H9 (cell line): ENCODE measurements around the gene ALB. TPM values are rescaled to one million over a fixed set of nuclear protein-coding genes. Genes with fewer than 3 reads are reported as not detected.
"Not testable (repeated sequence)": the region's sequence is repeated elsewhere in the genome, so short reads cannot be mapped to it uniquely, and the experiment has no call there.

Experiments used
- DNase-seq: peaks from one replicate; pipeline ENCODE4 v3.0.0-alpha.2; 2017
- H2AFZ ChIP-seq: one replicate; pipeline ENCODE4 v1.6.1; 2013; ENCODE audit warnings: mild to moderate bottlenecking, low read length, control low read depth, moderate library complexity
- H2AK5ac ChIP-seq: 2 replicates; pipeline ENCODE4 v1.6.1; 2013; ENCODE audit warnings: low read length, control low read depth, mixed read lengths; ENCODE audit not compliant: insufficient read length
- H2BK120ac ChIP-seq: one replicate; pipeline ENCODE4 v1.6.1; 2013; ENCODE audit warnings: low read depth, mild to moderate bottlenecking, low read length, control low read depth, inconsistent platforms; ENCODE audit not compliant: poor library complexity, severe bottlenecking
- H2BK12ac ChIP-seq: 2 replicates; pipeline ENCODE4 v1.6.1; 2013; ENCODE audit warnings: low read length, control low read depth, mixed read lengths, low read depth; ENCODE audit not compliant: insufficient read length
- H2BK15ac ChIP-seq: 2 replicates; pipeline ENCODE4 v1.6.1; 2013; ENCODE audit warnings: low read depth, low read length, control low read depth
- H2BK20ac ChIP-seq: one replicate; pipeline ENCODE4 v1.6.1; 2013; ENCODE audit warnings: low read depth, mild to moderate bottlenecking, low read length, control low read depth, inconsistent platforms; ENCODE audit not compliant: poor library complexity, severe bottlenecking
- H2BK5ac ChIP-seq: 2 replicates; pipeline ENCODE4 v1.6.1; 2013; ENCODE audit warnings: low read length, control low read depth, mixed read lengths; ENCODE audit not compliant: insufficient read length
- H3K14ac ChIP-seq: 2 replicates; pipeline ENCODE4 v1.6.1; 2013; ENCODE audit warnings: low read length, control low read depth; ENCODE audit not compliant: insufficient read depth
- H3K18ac ChIP-seq: 2 replicates; pipeline ENCODE4 v1.6.1; 2013; ENCODE audit warnings: low read depth, mild to moderate bottlenecking, mixed read lengths, low read length, control low read depth; ENCODE audit not compliant: insufficient read length
- H3K23ac ChIP-seq: 2 replicates; pipeline ENCODE4 v1.6.1; 2013; ENCODE audit warnings: low read length, control low read depth, mixed read lengths, low read depth; ENCODE audit not compliant: insufficient read length
- H3K23me2 ChIP-seq: 2 replicates; pipeline ENCODE4 v1.6.1; 2013; ENCODE audit warnings: low read depth, mild to moderate bottlenecking, mixed read lengths, low read length, control low read depth; ENCODE audit not compliant: insufficient read length, poor library complexity, severe bottlenecking
- H3K27ac ChIP-seq: 2 replicates; pipeline ENCODE4 v1.5.1; 2013; ENCODE audit warnings: low read length, control low read depth, mixed read lengths, low read depth; ENCODE audit not compliant: insufficient read length
- H3K27me3 ChIP-seq: 2 replicates; pipeline ENCODE4 v1.6.1; 2013; ENCODE audit warnings: low read length, control low read depth, inconsistent platforms; ENCODE audit not compliant: insufficient read depth
- H3K4ac ChIP-seq: 2 replicates; pipeline ENCODE4 v1.6.1; 2013; ENCODE audit warnings: low read depth, mild to moderate bottlenecking, control low read depth, inconsistent platforms, low read length, moderate library complexity
- H3K4me1 ChIP-seq: 2 replicates; pipeline ENCODE4 v1.6.1; 2013; ENCODE audit warnings: low read length, control low read depth, inconsistent platforms; ENCODE audit not compliant: insufficient read depth
- H3K4me2 ChIP-seq: 2 replicates; pipeline ENCODE4 v1.6.1; 2013; ENCODE audit warnings: low read length, control low read depth, mixed read lengths; ENCODE audit not compliant: insufficient read length, insufficient read depth
- H3K56ac ChIP-seq: 2 replicates; pipeline ENCODE4 v1.6.1; 2013; ENCODE audit warnings: low read depth, mild to moderate bottlenecking, mixed read lengths, low read length, control low read depth; ENCODE audit not compliant: insufficient read length
- H3K79me1 ChIP-seq: 2 replicates; pipeline ENCODE4 v1.6.1; 2013; ENCODE audit warnings: low read depth, mild to moderate bottlenecking, moderate library complexity, low read length, control low read depth, inconsistent platforms; ENCODE audit not compliant: insufficient read depth, poor library complexity, severe bottlenecking
- H3K79me2 ChIP-seq: 2 replicates; pipeline ENCODE4 v1.6.1; 2013; ENCODE audit warnings: low read length, control low read depth, inconsistent platforms; ENCODE audit not compliant: insufficient read depth
- H3K9ac ChIP-seq: 2 replicates; pipeline ENCODE4 v1.6.1; 2013; ENCODE audit warnings: low read length, control low read depth, mixed read lengths; ENCODE audit not compliant: insufficient read length; ENCODE audit errors: extremely low read depth
- H3K9me3 ChIP-seq: one replicate; pipeline ENCODE4 v1.6.1; 2013; ENCODE audit warnings: low read depth, low read length, inconsistent platforms; ENCODE audit not compliant: control insufficient read depth
- H3T11ph ChIP-seq: one replicate; pipeline ENCODE4 v1.6.1; 2013; ENCODE audit warnings: mild to moderate bottlenecking, low read length, control low read depth, inconsistent platforms
- H4K20me1 ChIP-seq: one replicate; pipeline ENCODE4 v1.6.1; 2013; ENCODE audit not compliant: control insufficient read depth, insufficient read length, insufficient read depth
- H4K5ac ChIP-seq: 2 replicates; pipeline ENCODE4 v1.6.1; 2013; ENCODE audit warnings: low read depth, mild to moderate bottlenecking, mixed read lengths, low read length, control low read depth; ENCODE audit not compliant: insufficient read length
- H4K8ac ChIP-seq: replicated peaks from 2 replicates; pipeline ENCODE4 v1.6.1; 2013; ENCODE audit warnings: low read length, control low read depth, mixed read lengths, low read depth; ENCODE audit not compliant: insufficient read length
- H4K91ac ChIP-seq: 2 replicates; pipeline ENCODE4 v1.6.1; 2013; ENCODE audit warnings: low read depth, mild to moderate bottlenecking, moderate library complexity, mixed read lengths, low read length, control low read depth; ENCODE audit not compliant: insufficient read length
- H3K27ac Mint-ChIP-seq, 3 experiments: 2 replicates in 2 of 3; 3 replicates in 1 of 3; pipeline ENCODE4 v1.8.0; 2020 to 2021; ENCODE audit warnings: mixed read lengths in 3 of 3, mild to moderate bottlenecking in 1 of 3, moderate library complexity in 1 of 3
- H3K27me3 Mint-ChIP-seq: 2 replicates; pipeline ENCODE4 v1.8.0; 2021; ENCODE audit warnings: low read depth, mild to moderate bottlenecking, moderate library complexity, mixed read lengths
- H3K36me3 Mint-ChIP-seq, 3 experiments: 2 replicates in 2 of 3; 3 replicates in 1 of 3; pipeline ENCODE4 v1.8.0; 2020 to 2021; ENCODE audit warnings: low read depth in 3 of 3, mixed read lengths in 3 of 3; ENCODE audit not compliant: insufficient read depth in 1 of 3
- H3K4me1 Mint-ChIP-seq, 2 experiments: 2 replicates each; pipeline ENCODE4 v1.8.0; 2020; ENCODE audit warnings: mixed read lengths in 2 of 2
- H3K4me3 Mint-ChIP-seq, 2 experiments: 2 replicates in 1 of 2; 3 replicates in 1 of 2; pipeline ENCODE4 v1.8.0; 2020 to 2021; ENCODE audit warnings: mild to moderate bottlenecking in 2 of 2, mixed read lengths in 2 of 2, moderate library complexity in 1 of 2
- H3K9me3 Mint-ChIP-seq, 2 experiments: 2 replicates in 1 of 2; 3 replicates in 1 of 2; pipeline ENCODE4 v1.8.0; 2020; ENCODE audit warnings: mild to moderate bottlenecking in 2 of 2, mixed read lengths in 2 of 2, moderate library complexity in 1 of 2
- CTCF ChIP-seq: fragments of 200-600 bp; sonication (generic); conservative IDR thresholded peaks from 3 replicates; pipeline ENCODE4 v1.8.0; 2021; ENCODE audit warnings: antibody characterized with exemption, mild to moderate bottlenecking
- WGBS: extraction: QIAGEN DNeasy Blood & Tissue Kit; methylation state at CpG from one replicate; pipeline ENCODE4 v1.1.7; 2013; ENCODE audit warnings: missing lambda C conversion rate, low lambda C conversion rate, mixed read lengths; ENCODE audit not compliant: insufficient read length; ENCODE audit errors: extremely low coverage; 5-methylcytosine and 5-hydroxymethylcytosine counted together
- total RNA-seq: library from RNA; stranded (reverse); gene quantifications from 2 replicates; pipeline ENCODE4 v1.2.1, GENCODE V29; 2021

Gene ALB
- total RNA-seq, 1 experiment from 2014 or later: not detected

GRCh38 chr4:73388887-73389286, 15.2 kb upstream of the ALB start:
- Histone ChIP-seq H3K27me3 (no peaks in the 10 kb centered on the region), H3K79me2 (no peaks in the 10 kb centered on the region), H2BK5ac (no peak overlapping the region), H3T11ph (no peak overlapping the region), H2BK20ac (no peak overlapping the region), H3K9ac (no peak overlapping the region), H4K5ac (no peak overlapping the region), H4K91ac (no peak overlapping the region), H3K14ac (no peak overlapping the region), H2BK12ac (no peak overlapping the region), H4K8ac (no peak overlapping the region), H3K23ac (no peak overlapping the region), H3K56ac (no peak overlapping the region), H3K23me2 (no peaks in the 10 kb centered on the region), H3K79me1 (no peaks in the 10 kb centered on the region), H2AFZ (no peak overlapping the region), H2BK15ac (no peak overlapping the region), H2BK120ac (no peak overlapping the region), H3K4ac (no peak overlapping the region), H2AK5ac (no peak overlapping the region), H3K27ac (no peak overlapping the region), H3K9me3 (no peaks in the 10 kb centered on the region), H4K20me1 (no peaks in the 10 kb centered on the region), H3K4me2 (no peak overlapping the region), H3K4me1 (no peaks in the 10 kb centered on the region), H3K18ac (no peak overlapping the region)
- peaks cover 0 to 6% (median 0%) of the 10 kb centered on the region in 3 experiments; a peak in 4 of 7 replicates for H3K36me3 Mint-ChIP-seq
- no peaks in the 10 kb centered on the region for H3K27me3 Mint-ChIP-seq
- peaks cover 3 to 12% of the 10 kb centered on the region in 2 experiments; a peak in 3 of 4 replicates for H3K4me1 Mint-ChIP-seq
- no peak overlapping the region for H3K4me3 Mint-ChIP-seq
- WGBS: no CpG with 5 or more reads among the region's 1 CpG
- DNase-seq: no peak
- peaks cover 0 to 3% of the 10 kb centered on the region in 2 experiments; a peak in 1 of 5 replicates for H3K9me3 Mint-ChIP-seq
- TF ChIP-seq CTCF: no peak
- H3K27ac Mint-ChIP-seq: no peak overlapping the region

GRCh38 chr4:73389663-73390062, 14.4 kb upstream of the ALB start:
- not testable (repeated sequence) for H3K79me1 ChIP-seq, H3K4me2 ChIP-seq, H4K91ac ChIP-seq, H3K18ac ChIP-seq, H3K56ac ChIP-seq, H2BK120ac ChIP-seq, H3T11ph ChIP-seq, H3K4me1 ChIP-seq, H3K27ac Mint-ChIP-seq, H3K4me3 Mint-ChIP-seq, H3K14ac ChIP-seq, H3K4ac ChIP-seq, H2BK12ac ChIP-seq, H3K9me3 ChIP-seq, H2BK20ac ChIP-seq, H2BK5ac ChIP-seq, H3K9me3 Mint-ChIP-seq, H4K5ac ChIP-seq, H3K23me2 ChIP-seq, H2BK15ac ChIP-seq, H3K27me3 ChIP-seq, H3K23ac ChIP-seq, H4K8ac ChIP-seq, H3K27ac ChIP-seq, H4K20me1 ChIP-seq, DNase-seq, H3K9ac ChIP-seq, H3K27me3 Mint-ChIP-seq, H3K36me3 Mint-ChIP-seq, H3K79me2 ChIP-seq, H2AK5ac ChIP-seq, H2AFZ ChIP-seq
- WGBS: no CpG with 5 or more reads among the region's 2 CpGs
- peaks cover 3 to 12% of the 10 kb centered on the region in 2 experiments; a peak in 3 of 4 replicates for H3K4me1 Mint-ChIP-seq
